GM12878 (cell line): ENCODE measurements around the gene TMPRSS9. TPM values are rescaled to one million over a fixed set of nuclear protein-coding genes. Genes with fewer than 3 reads are reported as not detected.
A peak's percentile ranks its signal among the peaks of the same experiment; 100 is the strongest.

Experiments
- ATF7 ChIP-seq: fragments of 450-650 bp; IDR thresholded peaks from 2 replicates; pipeline ENCODE4 v1.6.1; 2016; ENCODE audit warnings: low read depth, mild to moderate bottlenecking
- BMI1 ChIP-seq: fragments of 450-650 bp; IDR thresholded peaks from 2 replicates; pipeline ENCODE4 v1.6.1; 2016; ENCODE audit warnings: mild to moderate bottlenecking, moderate library complexity, borderline replicate concordance
- CBFB ChIP-seq: IDR thresholded peaks from 2 replicates; pipeline ENCODE4 v1.6.1; 2016; ENCODE audit warnings: antibody characterized with exemption, low read depth
- EP300 ChIP-seq, 2 experiments: fragments of 150-350 bp in 1 of 2; IDR thresholded peaks; 2 replicates each; pipeline ENCODE4 v1.6.1; 2011 to 2012; ENCODE audit warnings: low read depth in 2 of 2, low read length in 2 of 2, borderline replicate concordance in 1 of 2, improper control_type of control experiment in 1 of 2, inconsistent platforms in 1 of 2; ENCODE audit not compliant: control insufficient read depth in 1 of 2
- ESRRA ChIP-seq: IDR thresholded peaks from 2 replicates; pipeline ENCODE4 v1.6.1; 2012; ENCODE audit warnings: mild to moderate bottlenecking, low read length, improper control_type of control experiment
- GABPA ChIP-seq: IDR thresholded peaks from 2 replicates; pipeline ENCODE4 v1.6.1; 2014; ENCODE audit warnings: antibody characterized with exemption, low read depth, mild to moderate bottlenecking, inconsistent platforms
- HDAC2 ChIP-seq: fragments of 200-600 bp; sonication (generic); IDR thresholded peaks from 2 replicates; pipeline ENCODE4 v1.6.1; 2017
- JUND ChIP-seq: IDR thresholded peaks from 2 replicates; pipeline ENCODE4 v1.6.1; 2012; ENCODE audit warnings: low read depth, mild to moderate bottlenecking, low read length, improper control_type of control experiment, moderate library complexity
- KLF5 ChIP-seq: fragments of 450-650 bp; IDR thresholded peaks from 2 replicates; pipeline ENCODE4 v1.6.1; 2014; ENCODE audit warnings: mild to moderate bottlenecking; ENCODE audit not compliant: partially characterized antibody
- MLLT1 ChIP-seq: fragments of 450-650 bp; IDR thresholded peaks from 2 replicates; pipeline ENCODE4 v1.6.1; 2016; ENCODE audit warnings: mild to moderate bottlenecking
- NFXL1 ChIP-seq: fragments of 450-650 bp; IDR thresholded peaks from 2 replicates; pipeline ENCODE4 v1.6.1; 2017; ENCODE audit warnings: antibody characterized with exemption, mild to moderate bottlenecking, borderline replicate concordance
- NFYA ChIP-seq: IDR thresholded peaks from 2 replicates; pipeline ENCODE4 v1.6.1; 2011; ENCODE audit warnings: low read depth, mild to moderate bottlenecking, low read length, improper control_type of control experiment, borderline replicate concordance
- NKRF ChIP-seq: fragments of 450-650 bp; conservative IDR thresholded peaks from 2 replicates; pipeline ENCODE4 v1.6.1; 2017; ENCODE audit warnings: mild to moderate bottlenecking, moderate library complexity
- NR2F1 ChIP-seq: fragments of 450-650 bp; conservative IDR thresholded peaks from 2 replicates; pipeline ENCODE4 v1.6.1; 2017; ENCODE audit warnings: mild to moderate bottlenecking
- POLR2AphosphoS2 ChIP-seq: IDR thresholded peaks from 2 replicates; pipeline ENCODE4 v1.6.1; 2011; ENCODE audit warnings: low read depth, mild to moderate bottlenecking, low read length, improper control_type of control experiment, moderate library complexity
- RAD21 ChIP-seq: IDR thresholded peaks from 2 replicates; pipeline ENCODE4 v1.6.1; 2011; ENCODE audit warnings: mild to moderate bottlenecking, low read depth, low read length, moderate library complexity; ENCODE audit not compliant: insufficient read depth
- RCOR1 ChIP-seq: conservative IDR thresholded peaks from 2 replicates; pipeline ENCODE4 v1.6.1; 2012; ENCODE audit warnings: low read depth, low read length, improper control_type of control experiment
- TARDBP ChIP-seq: IDR thresholded peaks from 2 replicates; pipeline ENCODE4 v1.6.1; 2016; ENCODE audit warnings: borderline replicate concordance
- USF1 ChIP-seq: IDR thresholded peaks from 2 replicates; pipeline ENCODE4 v1.6.1; 2011; ENCODE audit warnings: borderline replicate concordance, low read depth, mild to moderate bottlenecking, moderate library complexity, mixed read lengths, low read length; ENCODE audit not compliant: insufficient read depth; ENCODE audit errors: extremely low read length
- ZNF384 ChIP-seq: IDR thresholded peaks from 2 replicates; pipeline ENCODE4 v1.6.1; 2012; ENCODE audit warnings: low read depth, mild to moderate bottlenecking, low read length, improper control_type of control experiment, borderline replicate concordance
- ZZZ3 ChIP-seq: IDR thresholded peaks from 2 replicates; pipeline ENCODE4 v1.6.1; 2011; ENCODE audit warnings: low read depth; ENCODE audit not compliant: control insufficient read depth, insufficient read length
- polyA plus RNA-seq, 11 experiments: library from polyadenylated mRNA; depleted of rRNA in 4 of 11; unstranded in 6 of 11; stranded (reverse) in 5 of 11; fragments of >200 nt; fragmentation: Nextera tagmentation in 4 of 11; fragmentation: Illumina TruSeq in 1 of 11; extraction: Ambion mirVana in 4 of 11; extraction: Trizol in 1 of 11; gene quantifications; 1 replicate in 1 of 11; 2 replicates in 10 of 11; pipeline versions ENCODE4 v1.2.1 to v1.2.3, GENCODE V29; 2011 to 2016; ENCODE audit warnings: inconsistent platforms in 2 of 11, missing spikeins in 2 of 11, low read depth in 1 of 11
- total RNA-seq, 4 experiments: library from RNA; depleted of rRNA in 3 of 4; stranded (reverse); fragments of >200 nt in 3 of 4; fragmentation: Illumina TruSeq in 1 of 4; extraction: Trizol in 1 of 4; gene quantifications; 2 replicates each; pipeline versions ENCODE4 v1.2.1 to v1.2.3, GENCODE V29; 2013 to 2021
- TF ChIP-seq, protein P1 (sequence below): fragments of 450-650 bp; IDR thresholded peaks from 2 replicates; pipeline ENCODE4 v1.6.1; 2017; ENCODE audit warnings: borderline replicate concordance
- TF ChIP-seq, protein P2 (sequence below): fragments of 450-650 bp; IDR thresholded peaks from 2 replicates; pipeline ENCODE4 v1.6.1; 2016; ENCODE audit warnings: mild to moderate bottlenecking

TMPRSS9 gene
- total and polyA plus RNA-seq, 10 of the 15 experiments (the other 5 are each of a cell fraction or from before 2014, with no cell fraction given): 0.24 TPM; not detected in 9

GRCh38 chr19:2474232-2475017 lies 114.4 kb downstream of the TMPRSS9 start (continued):
- TF ChIP-seq HDAC2 (no peak), EP300 (IDR thresholded peaks at IDR 0.05; ENCODE audit: borderline replicate concordance in 1 of 2, control insufficient read depth in 1 of 2, low read depth in 2 of 2, low read length in 2 of 2) (peak in 1 of 2 experiments; percentile 38; a peak in 1 of 4 replicates), ATF7 (0 out of 2 replicates have a peak, but pooled peaks have one; percentile 10), NFYA (no peak), KLF5 (no peak), ZNF384 (no peak), ZZZ3 (no peak), RAD21 (peak; percentile 95), POLR2AphosphoS2 (no peak), JUND (peak; percentile 39; the same call in 1 of the 2 replicates), NKRF (no peak; the same call in 1 of the 2 replicates), MLLT1 (no peak), CBFB (peak; percentile 39; the same call in 1 of the 2 replicates), ESRRA (no peak), USF1 (no peak), NR2F1 (peak; percentile 58; the same call in 1 of the 2 replicates), BMI1 (no peak), RCOR1 (no peak), GABPA (no peak), TARDBP (no peak; the same call in 1 of the 2 replicates), NFXL1 (no peak)
- TF ChIP-seq, protein P1, sequence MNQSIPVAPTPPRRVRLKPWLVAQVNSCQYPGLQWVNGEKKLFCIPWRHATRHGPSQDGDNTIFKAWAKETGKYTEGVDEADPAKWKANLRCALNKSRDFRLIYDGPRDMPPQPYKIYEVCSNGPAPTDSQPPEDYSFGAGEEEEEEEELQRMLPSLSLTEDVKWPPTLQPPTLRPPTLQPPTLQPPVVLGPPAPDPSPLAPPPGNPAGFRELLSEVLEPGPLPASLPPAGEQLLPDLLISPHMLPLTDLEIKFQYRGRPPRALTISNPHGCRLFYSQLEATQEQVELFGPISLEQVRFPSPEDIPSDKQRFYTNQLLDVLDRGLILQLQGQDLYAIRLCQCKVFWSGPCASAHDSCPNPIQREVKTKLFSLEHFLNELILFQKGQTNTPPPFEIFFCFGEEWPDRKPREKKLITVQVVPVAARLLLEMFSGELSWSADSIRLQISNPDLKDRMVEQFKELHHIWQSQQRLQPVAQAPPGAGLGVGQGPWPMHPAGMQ: no peak
- TF ChIP-seq, protein P2, sequence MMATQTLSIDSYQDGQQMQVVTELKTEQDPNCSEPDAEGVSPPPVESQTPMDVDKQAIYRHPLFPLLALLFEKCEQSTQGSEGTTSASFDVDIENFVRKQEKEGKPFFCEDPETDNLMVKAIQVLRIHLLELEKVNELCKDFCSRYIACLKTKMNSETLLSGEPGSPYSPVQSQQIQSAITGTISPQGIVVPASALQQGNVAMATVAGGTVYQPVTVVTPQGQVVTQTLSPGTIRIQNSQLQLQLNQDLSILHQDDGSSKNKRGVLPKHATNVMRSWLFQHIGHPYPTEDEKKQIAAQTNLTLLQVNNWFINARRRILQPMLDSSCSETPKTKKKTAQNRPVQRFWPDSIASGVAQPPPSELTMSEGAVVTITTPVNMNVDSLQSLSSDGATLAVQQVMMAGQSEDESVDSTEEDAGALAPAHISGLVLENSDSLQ: no peak
